Osteocyte (in vitro differentiated cells): ENCODE measurements around the gene ZNF385A. TPM values are rescaled to one million over a fixed set of nuclear protein-coding genes. Genes with fewer than 3 reads are reported as not detected.

Source experiments
- DNase-seq: peaks from one replicate; pipeline ENCODE4 v3.0.0; 2021; ENCODE audit warnings: mixed read lengths; ENCODE audit not compliant: unreplicated experiment; ENCODE audit errors: extremely low spot score
- H3K27ac Mint-ChIP-seq: one replicate; pipeline ENCODE4 v1.8.0; 2021; ENCODE audit warnings: mild to moderate bottlenecking, mixed read lengths; ENCODE audit not compliant: unreplicated experiment
- H3K27me3 Mint-ChIP-seq: one replicate; pipeline ENCODE4 v1.8.0; 2021; ENCODE audit warnings: mixed read lengths; ENCODE audit not compliant: unreplicated experiment
- H3K36me3 Mint-ChIP-seq: one replicate; pipeline ENCODE4 v1.8.0; 2021; ENCODE audit warnings: mixed read lengths; ENCODE audit not compliant: unreplicated experiment
- H3K4me1 Mint-ChIP-seq: one replicate; pipeline ENCODE4 v1.8.0; 2021; ENCODE audit warnings: mixed read lengths; ENCODE audit not compliant: unreplicated experiment
- H3K4me3 Mint-ChIP-seq: one replicate; pipeline ENCODE4 v1.8.0; 2021; ENCODE audit warnings: mild to moderate bottlenecking, moderate library complexity, mixed read lengths; ENCODE audit not compliant: unreplicated experiment
- H3K9me3 Mint-ChIP-seq: one replicate; pipeline ENCODE4 v1.8.0; 2021; ENCODE audit warnings: mixed read lengths; ENCODE audit not compliant: unreplicated experiment
- total RNA-seq: library from RNA; stranded (reverse); gene quantifications from 2 replicates; pipeline ENCODE4 v1.2.1, GENCODE V29; 2021
- TF ChIP-seq, protein P1 (sequence below): fragments of 200-600 bp; sonication (generic); IDR thresholded peaks from 2 replicates; pipeline ENCODE4 v1.5.0; 2021; ENCODE audit warnings: antibody characterized with exemption, mild to moderate bottlenecking, moderate library complexity

Gene ZNF385A
- total RNA-seq, 1 donor from 2014 or later, result 12.3 TPM

DNA sequence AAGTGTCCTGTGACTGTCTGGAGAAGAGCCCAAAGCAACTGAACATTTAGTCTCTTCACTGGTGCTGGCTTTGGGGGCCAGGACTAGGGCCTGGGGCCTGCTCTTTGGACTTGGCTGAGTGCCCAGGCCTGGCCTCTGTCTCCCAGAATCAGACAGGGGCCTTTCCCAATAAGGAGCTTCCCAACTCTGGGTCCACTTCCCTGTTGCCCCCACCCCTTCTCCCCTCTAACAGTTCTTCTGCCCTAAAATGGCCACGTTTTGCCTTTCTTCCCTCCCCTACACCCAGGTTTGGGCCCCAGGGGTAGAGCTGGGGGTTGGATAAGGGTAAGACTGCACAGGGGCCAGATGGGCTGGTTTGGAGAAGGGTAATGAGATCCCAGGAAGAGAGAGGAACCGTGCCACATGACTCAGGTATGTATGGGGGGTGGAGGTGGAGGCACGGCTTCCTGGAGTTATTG, 44.5 kb upstream of the ZNF385A start:
- peaks cover 11% of the 10 kb centered on the region for H3K4me1 Mint-ChIP-seq
- H3K27ac Mint-ChIP-seq, result no peak overlapping the region
- H3K36me3 Mint-ChIP-seq, result no peaks in the 10 kb centered on the region
- no peaks in the 10 kb centered on the region for H3K9me3 Mint-ChIP-seq
- H3K27me3 Mint-ChIP-seq, result peaks cover 22% of the 10 kb centered on the region
- no peak for DNase-seq
- TF ChIP-seq, protein P1, sequence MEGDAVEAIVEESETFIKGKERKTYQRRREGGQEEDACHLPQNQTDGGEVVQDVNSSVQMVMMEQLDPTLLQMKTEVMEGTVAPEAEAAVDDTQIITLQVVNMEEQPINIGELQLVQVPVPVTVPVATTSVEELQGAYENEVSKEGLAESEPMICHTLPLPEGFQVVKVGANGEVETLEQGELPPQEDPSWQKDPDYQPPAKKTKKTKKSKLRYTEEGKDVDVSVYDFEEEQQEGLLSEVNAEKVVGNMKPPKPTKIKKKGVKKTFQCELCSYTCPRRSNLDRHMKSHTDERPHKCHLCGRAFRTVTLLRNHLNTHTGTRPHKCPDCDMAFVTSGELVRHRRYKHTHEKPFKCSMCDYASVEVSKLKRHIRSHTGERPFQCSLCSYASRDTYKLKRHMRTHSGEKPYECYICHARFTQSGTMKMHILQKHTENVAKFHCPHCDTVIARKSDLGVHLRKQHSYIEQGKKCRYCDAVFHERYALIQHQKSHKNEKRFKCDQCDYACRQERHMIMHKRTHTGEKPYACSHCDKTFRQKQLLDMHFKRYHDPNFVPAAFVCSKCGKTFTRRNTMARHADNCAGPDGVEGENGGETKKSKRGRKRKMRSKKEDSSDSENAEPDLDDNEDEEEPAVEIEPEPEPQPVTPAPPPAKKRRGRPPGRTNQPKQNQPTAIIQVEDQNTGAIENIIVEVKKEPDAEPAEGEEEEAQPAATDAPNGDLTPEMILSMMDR, result no peak
- no peak overlapping the region for H3K4me3 Mint-ChIP-seq

DNA sequence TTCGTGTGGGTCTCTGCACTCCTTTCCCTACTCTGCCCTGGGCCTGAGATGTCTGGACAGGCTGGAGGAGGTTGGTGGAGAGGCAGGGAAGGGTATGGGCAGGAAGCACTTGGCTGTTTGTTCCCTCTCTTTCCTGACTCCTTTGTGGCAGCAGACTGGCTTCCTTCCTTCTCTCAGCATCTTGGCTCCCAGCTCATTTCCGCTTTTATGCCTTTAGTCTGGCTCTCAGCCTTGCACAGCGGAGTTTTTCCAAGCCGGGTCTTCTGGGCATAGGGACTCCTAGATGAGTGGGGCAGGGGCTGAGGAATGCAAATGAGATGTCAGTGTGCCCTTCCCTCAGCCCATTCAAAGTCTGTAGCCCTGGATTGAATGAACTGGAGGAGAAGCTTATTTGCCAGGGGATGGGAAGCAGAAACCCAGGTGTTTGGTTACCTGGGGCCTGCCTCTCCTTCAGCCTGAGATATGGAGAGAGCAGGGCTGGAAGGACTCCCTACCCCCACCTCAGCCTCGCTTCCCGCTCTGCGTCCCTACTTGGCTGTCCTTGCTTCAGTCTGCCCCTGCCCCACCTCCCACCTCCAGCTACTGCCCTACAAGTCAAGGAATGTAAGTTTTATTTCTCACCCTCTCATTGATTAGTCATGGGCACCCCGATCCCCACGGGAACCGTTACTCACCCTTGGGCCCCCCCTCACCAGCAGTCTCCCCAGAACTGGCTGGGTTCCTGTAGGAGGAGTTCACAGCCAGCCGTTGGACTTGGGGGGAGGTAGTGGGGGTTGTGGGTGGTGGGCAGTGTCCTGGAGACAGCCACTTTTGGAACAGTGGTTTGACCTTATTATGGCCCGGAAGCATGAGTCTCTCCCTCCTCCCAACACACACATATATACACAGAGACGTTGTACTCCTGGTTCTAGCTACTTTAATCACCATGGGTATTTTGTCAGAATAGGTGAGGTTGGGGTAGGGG, 43.8 kb upstream of the ZNF385A start:
- Mint-ChIP-seq H3K4me1 (peaks cover 12% of the 10 kb centered on the region), H3K27ac (no peak overlapping the region), H3K36me3 (no peaks in the 10 kb centered on the region), H3K27me3 (peaks cover 22% of the 10 kb centered on the region), H3K4me3 (no peak overlapping the region), H3K9me3 (no peaks in the 10 kb centered on the region)
- no peak for DNase-seq
- TF ChIP-seq, protein P1, result no peak

DNA sequence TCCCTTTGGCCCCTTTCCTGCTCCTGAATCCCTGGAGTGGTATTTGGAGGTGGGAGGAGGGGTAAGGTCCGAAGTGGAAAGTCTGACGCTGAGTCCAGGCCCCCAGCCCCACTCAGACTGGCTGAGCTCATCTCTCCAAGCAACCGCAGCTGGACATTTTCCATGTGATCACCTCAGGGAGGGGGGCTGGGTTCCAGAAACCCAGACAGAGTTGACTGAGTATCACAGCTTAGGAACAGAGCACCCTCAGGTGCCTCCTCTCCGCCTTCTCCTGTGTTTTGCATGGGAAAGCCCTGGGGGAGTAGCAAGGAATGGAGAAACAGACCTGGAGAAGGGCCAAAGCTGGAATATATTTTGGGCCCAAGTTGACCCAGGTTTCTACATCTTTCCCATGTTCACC, 42.6 kb upstream of the ZNF385A start:
- peaks cover 17% of the 10 kb centered on the region for H3K4me1 Mint-ChIP-seq
- peaks cover 20% of the 10 kb centered on the region for H3K27me3 Mint-ChIP-seq
- DNase-seq, result no peak
- no peak overlapping the region for H3K27ac Mint-ChIP-seq
- no peaks in the 10 kb centered on the region for H3K36me3 Mint-ChIP-seq
- no peaks in the 10 kb centered on the region for H3K9me3 Mint-ChIP-seq
- H3K4me3 Mint-ChIP-seq, result no peak overlapping the region
- TF ChIP-seq, protein P1, result no peak

DNA sequence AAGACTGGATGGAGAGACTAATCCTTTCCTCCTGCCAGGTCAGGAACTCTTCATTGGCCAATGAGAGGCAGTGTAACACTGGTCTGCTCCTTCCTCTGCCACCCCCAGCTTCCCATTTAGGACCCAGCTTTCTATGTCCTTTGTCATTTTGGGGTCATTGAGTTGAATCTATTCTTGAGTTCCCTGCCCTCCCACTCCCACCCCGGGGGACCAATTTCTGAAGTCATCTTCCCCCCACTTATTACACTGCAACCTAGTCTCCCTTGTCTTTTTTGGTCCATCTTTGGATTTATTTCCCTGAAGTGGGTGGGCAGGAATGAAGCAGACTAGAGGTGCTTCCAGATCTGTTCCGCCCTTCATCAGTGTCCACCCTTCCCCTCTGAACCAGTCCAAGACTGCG, 42.2 kb upstream of the ZNF385A start:
- no peak overlapping the region for H3K27ac Mint-ChIP-seq
- H3K4me3 Mint-ChIP-seq, result no peak overlapping the region
- no peak for DNase-seq
- H3K36me3 Mint-ChIP-seq, result no peaks in the 10 kb centered on the region
- TF ChIP-seq, protein P1, result no peak
- peaks cover 18% of the 10 kb centered on the region for H3K27me3 Mint-ChIP-seq
- no peaks in the 10 kb centered on the region for H3K9me3 Mint-ChIP-seq
- H3K4me1 Mint-ChIP-seq, result peaks cover 19% of the 10 kb centered on the region

DNA sequence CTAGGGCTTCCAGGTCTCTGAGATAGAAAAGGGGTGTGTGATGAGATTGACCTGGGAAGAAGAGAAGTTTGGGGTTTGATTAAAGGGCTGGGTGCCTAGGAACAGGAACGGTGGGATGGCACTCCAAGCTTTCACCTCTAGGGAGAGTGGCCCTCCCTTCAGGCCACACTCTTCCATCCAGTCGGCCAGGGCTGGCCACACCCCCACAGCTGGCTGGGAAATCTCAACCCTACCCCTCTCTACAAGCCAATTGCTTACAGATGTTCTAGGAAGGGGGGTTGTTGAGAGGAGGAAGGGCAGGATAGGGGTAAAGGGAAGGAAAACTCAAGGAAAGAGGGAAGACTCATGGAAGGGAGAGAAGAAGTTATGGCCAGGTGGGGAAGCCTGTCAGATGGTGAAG, 41.2 kb upstream of the ZNF385A start:
- Mint-ChIP-seq H3K36me3 (no peaks in the 10 kb centered on the region), H3K4me1 (peaks cover 26% of the 10 kb centered on the region), H3K27me3 (peaks cover 18% of the 10 kb centered on the region), H3K9me3 (no peaks in the 10 kb centered on the region), H3K4me3 (no peak overlapping the region), H3K27ac (no peak overlapping the region)
- TF ChIP-seq, protein P1, result no peak
- no peak for DNase-seq
